LNCAP (cell line): ENCODE results near the gene PEX14.

ENCODE experiments used
- CTCF ChIP-seq: fragments of 450-650 bp; IDR thresholded peaks from 2 replicates; pipeline ENCODE4 v1.5.1; 2017; ENCODE audit warnings: mild to moderate bottlenecking

PEX14 gene

GRCh38 chr1:10474613-10475507 is at the start of gene PEX14:
PEX14 (plus strand) TSS chr1:10474950; CDS start chr1:10474967, 17 bp downstream.
- TF ChIP-seq CTCF: no peak

- no peak for TF ChIP-seq CTCF
These were observed 45.8 kb upstream of the PEX14 start for GRCh38 chr1:10428984-10429383.

GRCh38 chr1:10429868-10430215 is 44.9 kb upstream of the PEX14 start:
- TF ChIP-seq CTCF: no peak

GRCh38 chr1:10430216-10431069 is 44.3 kb upstream of the PEX14 start, which contains the start of gene CENPS:
CENPS (plus strand) TSS chr1:10430433; CDS start chr1:10430518, 85 bp downstream.
- peak; percentile 94 for TF ChIP-seq CTCF

- TF ChIP-seq CTCF: no peak
These were observed 43.5 kb upstream of the PEX14 start for GRCh38 chr1:10431070-10431730.

- TF ChIP-seq CTCF: no peak
These were observed 41.6 kb upstream of the PEX14 start for GRCh38 chr1:10432910-10433700.
